Gastrocnemius medialis (tissue), 4 donors: ENCODE results near the gene NCMAP. TPM values are rescaled to one million over a fixed set of nuclear protein-coding genes. Genes with fewer than 3 reads are reported as not detected.
A peak's percentile ranks its signal among the peaks of the same experiment; 100 is the strongest.

Experiments
- ATAC-seq, 2 donors: fragments of 150-250 bp; one replicate each; pipeline ENCODE4 v1.9.1; 2016
- DNase-seq, 2 donors: peaks; one replicate each; pipeline ENCODE4 v3.0.0-alpha.2; 2019
- H3K27ac ChIP-seq, 4 donors: fragments of 200-600 bp; sonication (generic); 1 replicate in 1 of 4; 2 replicates in 3 of 4; pipeline ENCODE4 v1.5.1; 2016 to 2018; ENCODE audit warnings: mild to moderate bottlenecking in 2 of 4, moderate library complexity in 1 of 4
- H3K27me3 ChIP-seq, 3 donors: fragments of 200-600 bp; sonication (generic) in 2 of 3; 1 replicate in 1 of 3; 2 replicates in 2 of 3; pipeline versions ENCODE4 v1.5.1 to v1.6.0; 2016 to 2019; ENCODE audit warnings: mild to moderate bottlenecking in 1 of 3, moderate library complexity in 1 of 3
- H3K36me3 ChIP-seq, 2 donors: fragments of 200-600 bp; sonication (generic) in 1 of 2; one replicate each; pipeline ENCODE4 v1.5.1; 2017 to 2018
- H3K4me1 ChIP-seq, 2 donors: fragments of 200-600 bp; sonication (generic) in 1 of 2; one replicate each; pipeline ENCODE4 v1.5.1; 2016 to 2017; ENCODE audit warnings: mild to moderate bottlenecking in 2 of 2
- H3K4me3 ChIP-seq, 4 donors: fragments of 200-600 bp; sonication (generic) in 3 of 4; 1 replicate in 1 of 4; 2 replicates in 3 of 4; pipeline ENCODE4 v1.5.1; 2016 to 2019; ENCODE audit warnings: mild to moderate bottlenecking in 2 of 4
- H3K9me3 ChIP-seq, 3 donors: fragments of 200-600 bp; sonication (generic) in 2 of 3; 1 replicate in 1 of 3; 2 replicates in 2 of 3; pipeline ENCODE4 v1.5.1; 2016 to 2019
- POLR2A ChIP-seq, 2 donors: fragments of 450-650 bp; IDR thresholded peaks; one replicate each; pipeline ENCODE4 v1.6.1; 2017; ENCODE audit warnings: antibody characterized with exemption in 2 of 2, mild to moderate bottlenecking in 2 of 2, moderate library complexity in 2 of 2
- in situ Hi-C, 4 donors: fragments of 200-750 bp; cut with MboI; loops; one replicate each; pipeline versions ENCODE4 v1.15.0 to v1.8.0; 2017; ENCODE audit warnings: low sequenced_read_pairs in 4 of 4
- intact Hi-C: fragments of 100-400 bp; cut with DNase I; formaldehyde crosslinking; loops from one replicate; pipeline ENCODE4 v1.15.1; 2023; ENCODE audit warnings: low total_unique reads
- total RNA-seq, 4 donors: library from RNA; depleted of rRNA; stranded (reverse); fragments of >200 nt; gene quantifications; one replicate each; pipeline versions ENCODE4 v1.1.0 to v1.2.3, GENCODE V29; 2016
- TF ChIP-seq, protein P1 (sequence below), 5 experiments: fragments of 450-650 bp in 3 of 5; fragments of 200-600 bp in 2 of 5; sonication (generic) in 2 of 5; IDR thresholded peaks in 4 of 5; conservative IDR thresholded peaks in 1 of 5; 1 replicate in 4 of 5; 2 replicates in 1 of 5; pipeline ENCODE4 v1.5.1; 2016 to 2019; ENCODE audit warnings: antibody characterized with exemption in 5 of 5, mild to moderate bottlenecking in 3 of 5, moderate library complexity in 3 of 5

The NCMAP gene
- total RNA-seq, 4 donors from 2014 or later, result 0.09 TPM; not detected in 3

DNA sequence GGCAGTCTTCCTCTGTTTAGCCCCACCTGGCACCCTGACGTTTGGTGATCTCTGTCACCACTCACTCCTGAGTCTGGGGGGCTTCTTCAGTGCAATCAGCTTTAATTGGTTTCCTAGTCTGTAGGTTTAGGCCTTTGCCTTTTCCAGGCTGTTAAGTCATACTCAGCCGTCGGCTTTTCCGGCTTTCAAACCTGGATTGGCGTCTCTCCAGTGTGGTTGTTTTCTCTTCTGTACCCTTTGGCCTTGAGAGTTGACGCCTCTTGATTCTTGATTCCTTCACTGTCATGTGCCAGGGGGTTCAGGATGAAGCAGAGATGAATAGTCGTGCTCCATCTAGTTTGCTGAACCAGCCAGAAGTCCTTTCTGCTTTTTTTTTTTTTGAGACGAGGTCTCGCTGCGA, 24.9 kb downstream of the NCMAP start:
- H3K4me3 ChIP-seq, result no peak overlapping the region
- DNase-seq, result no peak
- TF ChIP-seq POLR2A (IDR thresholded peaks at IDR 0.05), result no peak
- TF ChIP-seq, protein P1, sequence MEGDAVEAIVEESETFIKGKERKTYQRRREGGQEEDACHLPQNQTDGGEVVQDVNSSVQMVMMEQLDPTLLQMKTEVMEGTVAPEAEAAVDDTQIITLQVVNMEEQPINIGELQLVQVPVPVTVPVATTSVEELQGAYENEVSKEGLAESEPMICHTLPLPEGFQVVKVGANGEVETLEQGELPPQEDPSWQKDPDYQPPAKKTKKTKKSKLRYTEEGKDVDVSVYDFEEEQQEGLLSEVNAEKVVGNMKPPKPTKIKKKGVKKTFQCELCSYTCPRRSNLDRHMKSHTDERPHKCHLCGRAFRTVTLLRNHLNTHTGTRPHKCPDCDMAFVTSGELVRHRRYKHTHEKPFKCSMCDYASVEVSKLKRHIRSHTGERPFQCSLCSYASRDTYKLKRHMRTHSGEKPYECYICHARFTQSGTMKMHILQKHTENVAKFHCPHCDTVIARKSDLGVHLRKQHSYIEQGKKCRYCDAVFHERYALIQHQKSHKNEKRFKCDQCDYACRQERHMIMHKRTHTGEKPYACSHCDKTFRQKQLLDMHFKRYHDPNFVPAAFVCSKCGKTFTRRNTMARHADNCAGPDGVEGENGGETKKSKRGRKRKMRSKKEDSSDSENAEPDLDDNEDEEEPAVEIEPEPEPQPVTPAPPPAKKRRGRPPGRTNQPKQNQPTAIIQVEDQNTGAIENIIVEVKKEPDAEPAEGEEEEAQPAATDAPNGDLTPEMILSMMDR (IDR thresholded peaks at IDR 0.05 in 4 of 5, conservative IDR thresholded peaks at IDR 0.05 in 1 of 5), result no peak
- ATAC-seq, result no peak
- in situ Hi-C loops, result loop anchor here in 1 of 4 donors (25.0 kb wide), 1 partner anchor 368 kb away; no protein-coding TSS in a partner anchor
- H3K27ac ChIP-seq, result no peak overlapping the region
- no peaks in the 10 kb centered on the region for H3K27me3 ChIP-seq
- no peaks in the 10 kb centered on the region for H3K9me3 ChIP-seq
- intact Hi-C loops, result no loop called here
- peaks cover 0 to 5% of the 10 kb centered on the region in 2 donors for H3K4me1 ChIP-seq
- H3K36me3 ChIP-seq, result no peaks in the 10 kb centered on the region

DNA sequence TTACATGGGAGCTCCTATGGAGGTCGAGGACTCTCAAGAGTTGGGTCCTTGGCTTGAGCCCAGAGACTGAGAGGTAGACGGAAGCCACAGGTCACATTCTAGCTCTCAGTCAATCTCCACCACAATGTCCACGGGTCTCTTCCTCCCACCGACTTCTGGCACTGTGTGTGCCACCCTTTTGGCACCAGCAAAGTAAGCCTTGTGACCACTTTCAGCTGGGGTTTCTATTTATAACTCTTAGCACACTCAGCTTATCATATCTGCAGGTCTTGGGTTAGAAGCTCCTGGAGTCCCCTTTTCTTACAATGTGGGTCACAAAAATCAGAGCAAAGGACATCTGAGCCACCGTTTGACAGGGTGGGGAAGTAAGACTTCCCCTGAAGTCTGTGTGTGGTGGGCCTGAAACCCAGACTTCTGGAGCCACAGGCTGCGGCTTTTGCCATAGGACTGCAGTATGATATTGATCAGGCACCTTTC, 28.3 kb downstream of the NCMAP start:
- Histone ChIP-seq H3K4me3 (no peak overlapping the region), H3K9me3 (no peaks in the 10 kb centered on the region), H3K27me3 (peaks cover 0 to 5% (median 0%) of the 10 kb centered on the region in 3 donors), H3K4me1 (peaks cover 0 to 5% of the 10 kb centered on the region in 2 donors), H3K27ac (no peak overlapping the region), H3K36me3 (no peaks in the 10 kb centered on the region)
- no peak for DNase-seq
- no peak for TF ChIP-seq POLR2A (IDR thresholded peaks at IDR 0.05)
- TF ChIP-seq, protein P1 (IDR thresholded peaks at IDR 0.05 in 4 of 5, conservative IDR thresholded peaks at IDR 0.05 in 1 of 5), result no peak
- ATAC-seq, result peak in 1 of 2 donors; percentile 27
- in situ Hi-C loops, result loop anchor here in 1 of 4 donors (25.0 kb wide), 1 partner anchor 372 kb away; no protein-coding TSS in a partner anchor
- intact Hi-C loops, result no loop called here

DNA sequence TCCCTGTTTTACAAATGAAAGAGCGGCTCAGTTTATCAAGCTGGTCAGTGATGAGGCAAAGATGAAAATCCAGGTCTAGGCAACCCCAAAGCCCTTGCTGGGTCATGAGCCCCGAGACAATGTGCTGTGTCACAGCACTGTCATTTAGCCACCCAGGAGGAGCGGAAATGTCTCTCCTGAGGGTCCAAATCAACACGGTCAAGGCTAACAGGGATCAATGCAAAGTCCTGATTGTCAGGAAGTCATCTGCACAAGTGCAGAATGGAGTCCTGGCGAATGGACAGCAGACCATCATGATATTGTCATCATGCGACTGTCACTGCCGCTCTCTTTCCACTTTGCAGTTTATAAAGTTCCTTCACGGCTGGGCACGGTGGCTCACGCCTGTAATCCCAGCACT, 30.2 kb downstream of the NCMAP start:
- H3K27ac ChIP-seq, result no peak overlapping the region
- no peak overlapping the region for H3K4me3 ChIP-seq
- peaks cover 0 to 5% (median 0%) of the 10 kb centered on the region in 3 donors for H3K27me3 ChIP-seq
- intact Hi-C loops (no loop called here), in situ Hi-C loops (loop anchor here in 1 of 4 donors (25.0 kb wide), 1 partner anchor 374 kb away; no protein-coding TSS in a partner anchor)
- DNase-seq, result no peak
- H3K9me3 ChIP-seq, result no peaks in the 10 kb centered on the region
- no peak for ATAC-seq
- no peak for TF ChIP-seq POLR2A (IDR thresholded peaks at IDR 0.05)
- TF ChIP-seq, protein P1 (IDR thresholded peaks at IDR 0.05 in 4 of 5, conservative IDR thresholded peaks at IDR 0.05 in 1 of 5), result no peak
- no peaks in the 10 kb centered on the region for H3K36me3 ChIP-seq
- peaks cover 0 to 5% of the 10 kb centered on the region in 2 donors for H3K4me1 ChIP-seq

DNA sequence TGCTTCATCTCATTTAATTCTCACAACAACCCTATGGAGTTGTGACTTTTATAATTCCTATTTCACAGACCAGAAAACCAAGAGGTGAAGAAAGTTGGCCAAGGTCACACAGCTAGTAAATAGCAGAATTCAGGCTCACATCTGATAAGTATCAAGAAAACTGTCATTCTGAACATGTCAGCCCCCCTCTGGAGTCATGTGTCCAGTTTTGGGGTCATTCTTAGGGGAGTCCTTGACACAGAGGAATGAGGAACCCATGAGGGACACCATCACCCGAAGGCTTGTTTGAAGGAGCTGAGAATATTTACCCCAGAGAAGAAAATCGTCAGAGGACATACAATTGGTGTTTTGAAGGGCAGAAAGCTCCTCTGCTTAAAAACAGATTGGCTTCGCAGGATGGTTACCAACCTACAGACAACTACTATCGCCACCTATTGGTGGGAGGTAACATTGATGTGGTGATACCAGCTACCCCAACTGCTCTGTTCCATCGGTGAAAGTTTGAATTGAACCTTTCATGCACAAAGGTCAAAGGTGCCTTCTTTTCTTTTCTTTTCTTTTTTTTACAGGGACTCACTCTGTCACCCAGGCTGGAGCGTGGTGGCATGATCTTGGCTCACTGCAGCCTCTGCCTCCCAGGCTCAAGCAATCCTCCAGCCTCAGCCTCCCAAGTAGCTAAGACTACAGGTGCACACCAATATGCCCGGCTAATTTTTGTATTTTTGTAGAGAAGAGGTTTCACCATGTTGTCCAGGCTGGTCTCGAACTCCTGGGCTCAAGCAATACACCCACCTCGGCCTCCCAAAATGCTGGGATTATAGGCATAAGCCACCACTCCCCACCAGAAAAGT, 31.3 kb downstream of the NCMAP start:
- intact Hi-C loops (no loop called here), in situ Hi-C loops (loop anchor here in 1 of 4 donors (25.0 kb wide), 1 partner anchor 375 kb away; no protein-coding TSS in a partner anchor)
- ATAC-seq (peak in 1 of 2 donors; percentile 53), DNase-seq (no peak)
- no peak for TF ChIP-seq POLR2A (IDR thresholded peaks at IDR 0.05)
- TF ChIP-seq, protein P1 (IDR thresholded peaks at IDR 0.05 in 4 of 5, conservative IDR thresholded peaks at IDR 0.05 in 1 of 5), result peak in 4 of 5 experiments; percentile 2 to 59 (median 48)
- Histone ChIP-seq H3K27me3 (peaks cover 0 to 5% (median 0%) of the 10 kb centered on the region in 3 donors), H3K27ac (no peak overlapping the region), H3K36me3 (no peaks in the 10 kb centered on the region), H3K4me3 (no peak overlapping the region), H3K4me1 (peaks cover 0 to 5% of the 10 kb centered on the region in 2 donors), H3K9me3 (no peaks in the 10 kb centered on the region)
